ENCODE data around the gene GALNT13.

GRCh38 chr2:154203206-154203605, 331.5 kb downstream of the GALNT13 start:
- TF ChIP-seq CTCF (conservative IDR thresholded peaks at IDR 0.05 in 1 of 2, IDR thresholded peaks at IDR 0.05 in 1 of 2; ENCODE audit: low read depth in 1 of 2, low read length in 2 of 2) (no peak), EZH2 (IDR thresholded peaks at IDR 0.05; ENCODE audit: low read length, missing control alignments) (no peak)

Measured in fibroblast of lung (primary cell).